Keratinocyte (primary cell): ENCODE results near the gene BTK. TPM values are rescaled to one million over a fixed set of nuclear protein-coding genes. Genes with fewer than 3 reads are reported as not detected.

ENCODE experiments used
- DNase-seq: peaks from one replicate; pipeline ENCODE4 v3.0.0-alpha.2; 2011; ENCODE audit warnings: low read depth, missing footprints, low spot score
- FAIRE-seq: peaks from 2 replicates; lab custom pipeline; 2011; peaks lifted over from hg19 to GRCh38; lab: Jason Lieb, UNC
- H2AFZ ChIP-seq: 2 replicates; pipeline ENCODE4 v1.6.0; 2012; ENCODE audit warnings: low read length, control low read depth, inconsistent platforms; ENCODE audit not compliant: control insufficient read depth
- H3K27ac ChIP-seq: 2 replicates; pipeline ENCODE4 v1.5.1; 2011; ENCODE audit warnings: low read length; ENCODE audit not compliant: control insufficient read depth, insufficient read depth
- H3K27me3 ChIP-seq: 3 replicates; pipeline ENCODE4 v1.6.0; 2011; ENCODE audit warnings: low read length; ENCODE audit not compliant: control insufficient read depth, insufficient read depth; ENCODE audit errors: extremely low read depth
- H3K36me3 ChIP-seq, 2 experiments: 2 replicates in 1 of 2; 3 replicates in 1 of 2; pipeline ENCODE4 v1.5.1; 2011; ENCODE audit warnings: low read length in 2 of 2, mild to moderate bottlenecking in 1 of 2; ENCODE audit not compliant: control insufficient read depth in 2 of 2, insufficient read depth in 2 of 2; ENCODE audit errors: extremely low read depth in 1 of 2
- H3K4me1 ChIP-seq: 3 replicates; pipeline ENCODE4 v1.5.1; 2011; ENCODE audit warnings: low read length; ENCODE audit not compliant: control insufficient read depth, insufficient read depth; ENCODE audit errors: extremely low read depth
- H3K4me2 ChIP-seq: 3 replicates; pipeline ENCODE4 v1.6.0; 2011; ENCODE audit warnings: low read depth, low read length; ENCODE audit not compliant: control insufficient read depth, insufficient read depth; ENCODE audit errors: extremely low read depth
- H3K4me3 ChIP-seq, 3 experiments: fragments of 200-600 bp in 1 of 3; sonication (generic) in 1 of 3; 2 replicates in 2 of 3; 3 replicates in 1 of 3; pipeline ENCODE4 v1.5.1; 2011 to 2016; ENCODE audit warnings: low read length in 3 of 3, mild to moderate bottlenecking in 3 of 3, control low read depth in 2 of 3, inconsistent platforms in 1 of 3, low read depth in 1 of 3, mixed read lengths in 1 of 3, mixed run types in 1 of 3, moderate library complexity in 1 of 3; ENCODE audit not compliant: control insufficient read depth in 2 of 3, insufficient read depth in 2 of 3; ENCODE audit errors: extremely low read depth in 1 of 3
- H3K79me2 ChIP-seq: 2 replicates; pipeline ENCODE4 v1.6.0; 2012; ENCODE audit warnings: low read length; ENCODE audit not compliant: control insufficient read depth, insufficient read depth
- H3K9ac ChIP-seq: 3 replicates; pipeline ENCODE4 v1.6.0; 2011; ENCODE audit warnings: low read length; ENCODE audit not compliant: control insufficient read depth, insufficient read depth; ENCODE audit errors: extremely low read depth
- H3K9me1 ChIP-seq: 3 replicates; pipeline ENCODE4 v1.6.0; 2011; ENCODE audit warnings: low read length; ENCODE audit not compliant: control insufficient read depth, insufficient read depth; ENCODE audit errors: extremely low read depth
- H3K9me3 ChIP-seq: 2 replicates; pipeline ENCODE4 v1.5.1; 2012; ENCODE audit warnings: low read depth, low read length; ENCODE audit not compliant: control insufficient read depth
- H4K20me1 ChIP-seq: 3 replicates; pipeline ENCODE4 v1.6.0; 2011; ENCODE audit warnings: low read length; ENCODE audit not compliant: control insufficient read depth, insufficient read depth; ENCODE audit errors: extremely low read depth
- CTCF ChIP-seq, 3 experiments: IDR thresholded peaks in 1 of 3; conservative IDR thresholded peaks in 1 of 3; optimal IDR thresholded peaks in 1 of 3; 2 replicates in 2 of 3; 3 replicates in 1 of 3; pipeline versions ENCODE3 to v1.5.1; 2011; ENCODE audit warnings: low read length in 3 of 3, mild to moderate bottlenecking in 3 of 3, moderate library complexity in 2 of 3, control low read depth in 1 of 3, inconsistent platforms in 1 of 3; ENCODE audit not compliant: insufficient read depth in 2 of 3; ENCODE audit errors: extremely low read depth in 1 of 3
- EZH2 ChIP-seq: IDR thresholded peaks from one replicate; pipeline ENCODE4 v1.6.1; 2012; ENCODE audit warnings: inconsistent platforms, mild to moderate bottlenecking, low read length, moderate library complexity
- dilution Hi-C: fragments of 300-500 bp; cut with MboI; formaldehyde crosslinking; loops from one replicate; pipeline ENCODE4 v1.7.0; 2020; ENCODE audit warnings: low sequenced_read_pairs; ENCODE audit not compliant: extremely low pct_ligation_motif_present
- polyA plus RNA-seq, 5 experiments: library from polyadenylated mRNA; depleted of rRNA in 3 of 5; stranded (reverse) in 3 of 5; stranded (forward) in 1 of 5; unstranded in 1 of 5; fragments of >200 nt; gene quantifications; 1 replicate in 1 of 5; 2 replicates in 3 of 5; 3 replicates in 1 of 5; pipeline versions ENCODE4 v1.2.1 to v1.2.3, GENCODE V29; 2011 to 2012; ENCODE audit warnings: missing spikeins in 2 of 5, low read depth in 1 of 5, low replicate concordance in 1 of 5

BTK gene
- polyA plus RNA-seq, 1 donor (not counting 4 experiments of a cell fraction or from before 2014, with no cell fraction given): 0.05 TPM

- no peaks in the 10 kb centered on the region for H3K4me1 ChIP-seq
- H3K9me1 ChIP-seq: no peaks in the 10 kb centered on the region
- H3K9ac ChIP-seq: no peak overlapping the region
- H3K79me2 ChIP-seq: peaks cover 5% of the 10 kb centered on the region
- H4K20me1 ChIP-seq: no peaks in the 10 kb centered on the region
- H3K36me3 ChIP-seq: peaks cover 0 to 2% of the 10 kb centered on the region in 2 experiments
- H3K4me3 ChIP-seq: no peak overlapping the region
- dilution Hi-C loops: no loop called here
- DNase-seq (no peak), FAIRE-seq (no peak)
- no peak overlapping the region for H2AFZ ChIP-seq
- no peak for TF ChIP-seq CTCF (optimal IDR thresholded peaks at IDR 0.05 in 1 of 3, IDR thresholded peaks at IDR 0.05 in 1 of 3, conservative IDR thresholded peaks at IDR 0.05 in 1 of 3; ENCODE audit: extremely low read depth in 1 of 3, insufficient read depth in 2 of 3, low read length in 3 of 3)
- TF ChIP-seq EZH2: no peak
- no peak overlapping the region for H3K4me2 ChIP-seq
- H3K27ac ChIP-seq: no peak overlapping the region
- H3K9me3 ChIP-seq: no peaks in the 10 kb centered on the region
- no peaks in the 10 kb centered on the region for H3K27me3 ChIP-seq
These were observed 31.2 kb upstream of the BTK start for GRCh38 chrX:101417190-101417589.

GRCh38 chrX:101416691-101417090 is 30.7 kb upstream of the BTK start:
- FAIRE-seq: no peak
- no peaks in the 10 kb centered on the region for H3K4me1 ChIP-seq

More at GRCh38 chrX:101416691-101417090, 30.7 kb upstream of the BTK start:
- no peak overlapping the region for H3K4me3 ChIP-seq
- H3K4me2 ChIP-seq: no peak overlapping the region
- peaks cover 0 to 2% of the 10 kb centered on the region in 2 experiments for H3K36me3 ChIP-seq
- no peak overlapping the region for H3K27ac ChIP-seq
- H3K27me3 ChIP-seq: no peaks in the 10 kb centered on the region
- no peak for DNase-seq
- no peaks in the 10 kb centered on the region for H3K9me3 ChIP-seq
- H2AFZ ChIP-seq: no peak overlapping the region
- H3K9ac ChIP-seq: no peak overlapping the region
- dilution Hi-C loops: no loop called here
- no peaks in the 10 kb centered on the region for H3K9me1 ChIP-seq
- H4K20me1 ChIP-seq: no peaks in the 10 kb centered on the region
- peaks cover 10% of the 10 kb centered on the region for H3K79me2 ChIP-seq
- TF ChIP-seq CTCF (optimal IDR thresholded peaks at IDR 0.05 in 1 of 3, IDR thresholded peaks at IDR 0.05 in 1 of 3, conservative IDR thresholded peaks at IDR 0.05 in 1 of 3; ENCODE audit: extremely low read depth in 1 of 3, insufficient read depth in 2 of 3, low read length in 3 of 3) (no peak), EZH2 (no peak)
